Neural crest cell (in vitro differentiated cells): ENCODE data around the gene JSRP1. TPM values are rescaled to one million over a fixed set of nuclear protein-coding genes. Genes with fewer than 3 reads are reported as not detected.

Experiments
- DNase-seq: peaks from one replicate; pipeline ENCODE4 v3.0.0; 2021; ENCODE audit warnings: low read depth, mixed read lengths, low spot score
- H3K27ac Mint-ChIP-seq: one replicate; pipeline ENCODE4 v1.8.0; 2021; ENCODE audit warnings: mild to moderate bottlenecking, mixed read lengths; ENCODE audit not compliant: unreplicated experiment
- H3K27me3 Mint-ChIP-seq: 2 replicates; pipeline ENCODE4 v1.8.0; 2021; ENCODE audit warnings: low read depth, mild to moderate bottlenecking, mixed read lengths
- H3K36me3 Mint-ChIP-seq: 2 replicates; pipeline ENCODE4 v1.8.0; 2021; ENCODE audit warnings: low read depth, mild to moderate bottlenecking, mixed read lengths
- H3K4me1 Mint-ChIP-seq: 2 replicates; pipeline ENCODE4 v1.8.0; 2021; ENCODE audit warnings: mixed read lengths
- H3K4me3 Mint-ChIP-seq: one replicate; pipeline ENCODE4 v1.8.0; 2021; ENCODE audit warnings: mild to moderate bottlenecking, mixed read lengths
- H3K9me3 Mint-ChIP-seq: 2 replicates; pipeline ENCODE4 v1.8.0; 2021; ENCODE audit warnings: mixed read lengths
- total RNA-seq: library from RNA; stranded (reverse); gene quantifications from 2 replicates; pipeline ENCODE4 v1.2.1, GENCODE V29; 2021
- TF ChIP-seq, protein P1 (sequence below): fragments of 200-600 bp; sonication (generic); conservative IDR thresholded peaks from 2 replicates; pipeline ENCODE4 v1.5.0; 2021; ENCODE audit warnings: antibody characterized with exemption, mild to moderate bottlenecking

JSRP1 gene
- total RNA-seq, 1 donor from 2014 or later, result 0.40 TPM

GRCh38 chr19:2249010-2249866, 7.0 kb downstream of the JSRP1 start, which contains the start of gene AMH:
Gene AMH (plus strand): TSS chr19:2249323. CDS start chr19:2249333, 10 bp downstream.
- H3K36me3 Mint-ChIP-seq, result peaks cover 4% of the 10 kb centered on the region
- H3K9me3 Mint-ChIP-seq, result no peaks in the 10 kb centered on the region
- no peak within 1 kb of the TSS for H3K27ac Mint-ChIP-seq
- peak within 1 kb of the TSS; percentile 47 for H3K4me3 Mint-ChIP-seq
- DNase-seq, result no peak
- TF ChIP-seq, protein P1, sequence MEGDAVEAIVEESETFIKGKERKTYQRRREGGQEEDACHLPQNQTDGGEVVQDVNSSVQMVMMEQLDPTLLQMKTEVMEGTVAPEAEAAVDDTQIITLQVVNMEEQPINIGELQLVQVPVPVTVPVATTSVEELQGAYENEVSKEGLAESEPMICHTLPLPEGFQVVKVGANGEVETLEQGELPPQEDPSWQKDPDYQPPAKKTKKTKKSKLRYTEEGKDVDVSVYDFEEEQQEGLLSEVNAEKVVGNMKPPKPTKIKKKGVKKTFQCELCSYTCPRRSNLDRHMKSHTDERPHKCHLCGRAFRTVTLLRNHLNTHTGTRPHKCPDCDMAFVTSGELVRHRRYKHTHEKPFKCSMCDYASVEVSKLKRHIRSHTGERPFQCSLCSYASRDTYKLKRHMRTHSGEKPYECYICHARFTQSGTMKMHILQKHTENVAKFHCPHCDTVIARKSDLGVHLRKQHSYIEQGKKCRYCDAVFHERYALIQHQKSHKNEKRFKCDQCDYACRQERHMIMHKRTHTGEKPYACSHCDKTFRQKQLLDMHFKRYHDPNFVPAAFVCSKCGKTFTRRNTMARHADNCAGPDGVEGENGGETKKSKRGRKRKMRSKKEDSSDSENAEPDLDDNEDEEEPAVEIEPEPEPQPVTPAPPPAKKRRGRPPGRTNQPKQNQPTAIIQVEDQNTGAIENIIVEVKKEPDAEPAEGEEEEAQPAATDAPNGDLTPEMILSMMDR, result no peak
- peaks cover 5% of the 10 kb centered on the region for H3K4me1 Mint-ChIP-seq
- peaks cover 13% of the 10 kb centered on the region for H3K27me3 Mint-ChIP-seq

DNA sequence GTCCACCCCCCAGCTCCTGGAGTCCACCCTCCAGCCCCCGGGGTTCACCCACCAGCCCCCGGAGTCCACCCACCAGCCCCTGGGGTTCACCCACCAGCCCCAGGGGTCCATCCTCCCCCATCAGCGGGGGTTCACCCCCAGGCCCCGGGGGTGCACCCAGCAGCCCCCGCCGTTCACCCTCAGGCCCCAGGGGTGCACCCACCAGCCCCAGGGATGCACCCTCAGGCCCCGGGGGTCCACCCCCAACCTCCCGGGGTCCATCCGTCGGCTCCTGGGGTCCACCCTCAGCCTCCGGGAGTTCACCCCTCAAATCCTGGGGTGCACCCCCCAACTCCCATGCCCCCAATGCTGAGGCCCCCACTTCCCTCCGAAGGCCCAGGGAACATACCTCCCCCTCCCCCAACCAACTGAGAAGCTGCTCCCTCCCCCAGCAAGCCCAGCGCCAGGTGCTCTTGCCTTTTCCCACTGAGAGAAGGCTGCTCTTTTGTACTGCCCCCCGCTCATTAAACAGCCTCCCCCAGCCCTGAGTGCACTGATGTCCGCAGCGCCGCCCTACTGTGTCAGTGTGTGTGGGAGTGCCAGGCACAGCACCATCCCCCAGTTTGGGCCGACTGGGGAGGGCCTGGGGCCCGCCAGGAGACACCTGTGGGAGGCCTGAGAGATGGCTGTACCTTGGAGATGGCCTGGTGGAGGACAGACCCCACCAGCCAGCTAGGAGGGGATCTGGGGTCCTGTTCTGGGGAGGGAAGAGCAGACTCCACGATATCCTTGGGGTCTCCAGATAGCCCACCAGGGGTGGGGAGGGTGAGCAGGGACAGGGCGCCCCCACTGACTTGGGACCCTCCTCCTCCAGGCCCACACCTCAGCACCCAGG, 7.8 kb downstream of the JSRP1 start:
- TF ChIP-seq, protein P1, result no peak
- Mint-ChIP-seq H3K36me3 (peaks cover 4% of the 10 kb centered on the region), H3K27ac (no peak overlapping the region), H3K27me3 (peaks cover 7% of the 10 kb centered on the region), H3K4me1 (no peaks in the 10 kb centered on the region), H3K4me3 (no peak overlapping the region), H3K9me3 (no peaks in the 10 kb centered on the region)
- no peak for DNase-seq

- H3K9me3 Mint-ChIP-seq, result no peaks in the 10 kb centered on the region
- peaks cover 2% of the 10 kb centered on the region for H3K27me3 Mint-ChIP-seq
- no peak for DNase-seq
- no peak overlapping the region for H3K27ac Mint-ChIP-seq
- TF ChIP-seq, protein P1, result no peak
- H3K4me1 Mint-ChIP-seq, result peaks cover 3% of the 10 kb centered on the region
- peaks cover 4% of the 10 kb centered on the region for H3K36me3 Mint-ChIP-seq
- no peak overlapping the region for H3K4me3 Mint-ChIP-seq
Observed at GRCh38 chr19:2247433-2248101, 8.7 kb downstream of the JSRP1 start.

DNA sequence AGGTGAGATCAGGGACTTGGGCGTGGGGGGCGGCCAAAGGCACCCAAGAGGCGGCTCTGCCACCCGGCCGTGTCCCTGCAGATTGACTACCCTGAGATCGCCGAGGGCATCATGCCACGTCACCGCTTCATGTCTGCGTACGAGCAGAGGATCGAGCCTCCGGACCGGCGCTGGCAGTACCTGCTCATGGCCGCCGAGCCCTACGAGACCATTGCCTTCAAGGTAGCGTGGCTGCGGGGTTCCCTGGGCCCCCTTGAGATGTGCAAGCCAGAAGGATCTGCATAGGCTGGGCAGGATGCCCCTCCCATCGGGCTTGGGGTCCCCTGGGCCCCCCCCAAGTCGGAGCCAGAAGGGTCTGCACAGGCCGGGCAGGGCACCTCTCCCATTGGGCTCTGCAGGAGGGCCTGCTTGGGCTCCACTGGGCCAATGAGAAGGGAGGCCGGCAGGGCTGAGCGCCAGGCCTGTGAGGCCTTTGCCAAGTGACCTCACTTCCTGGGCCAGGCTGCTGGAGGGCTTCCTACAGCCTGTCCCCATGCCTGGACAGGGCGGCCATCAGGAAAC, 9.3 kb downstream of the JSRP1 start:
- H3K9me3 Mint-ChIP-seq, result no peaks in the 10 kb centered on the region
- peaks cover 4% of the 10 kb centered on the region for H3K36me3 Mint-ChIP-seq
- no peak overlapping the region for H3K4me3 Mint-ChIP-seq
- no peak for DNase-seq
- no peak overlapping the region for H3K27ac Mint-ChIP-seq
- TF ChIP-seq, protein P1, result no peak
- peaks cover 8% of the 10 kb centered on the region for H3K4me1 Mint-ChIP-seq
- H3K27me3 Mint-ChIP-seq, result no peaks in the 10 kb centered on the region
